IPS-18c (cell line): ENCODE measurements around the gene LCN9.
"Not testable (repeated sequence)": the region's sequence is repeated elsewhere in the genome, so short reads cannot be mapped to it uniquely, and the experiment has no call there.

Experiments
- H3K4me3 ChIP-seq: 2 replicates; pipeline ENCODE4 v1.7.0; 2013; ENCODE audit warnings: low read depth, mild to moderate bottlenecking, low read length, moderate library complexity; ENCODE audit not compliant: insufficient read depth
- H3K9me3 ChIP-seq: one replicate; pipeline ENCODE4 v1.6.1; 2013; ENCODE audit warnings: mild to moderate bottlenecking, low read length, moderate library complexity; ENCODE audit not compliant: control insufficient read depth, insufficient read depth

Gene LCN9, protein sequence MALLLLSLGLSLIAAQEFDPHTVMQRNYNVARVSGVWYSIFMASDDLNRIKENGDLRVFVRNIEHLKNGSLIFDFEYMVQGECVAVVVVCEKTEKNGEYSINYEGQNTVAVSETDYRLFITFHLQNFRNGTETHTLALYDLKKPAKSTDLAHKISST

DNA sequence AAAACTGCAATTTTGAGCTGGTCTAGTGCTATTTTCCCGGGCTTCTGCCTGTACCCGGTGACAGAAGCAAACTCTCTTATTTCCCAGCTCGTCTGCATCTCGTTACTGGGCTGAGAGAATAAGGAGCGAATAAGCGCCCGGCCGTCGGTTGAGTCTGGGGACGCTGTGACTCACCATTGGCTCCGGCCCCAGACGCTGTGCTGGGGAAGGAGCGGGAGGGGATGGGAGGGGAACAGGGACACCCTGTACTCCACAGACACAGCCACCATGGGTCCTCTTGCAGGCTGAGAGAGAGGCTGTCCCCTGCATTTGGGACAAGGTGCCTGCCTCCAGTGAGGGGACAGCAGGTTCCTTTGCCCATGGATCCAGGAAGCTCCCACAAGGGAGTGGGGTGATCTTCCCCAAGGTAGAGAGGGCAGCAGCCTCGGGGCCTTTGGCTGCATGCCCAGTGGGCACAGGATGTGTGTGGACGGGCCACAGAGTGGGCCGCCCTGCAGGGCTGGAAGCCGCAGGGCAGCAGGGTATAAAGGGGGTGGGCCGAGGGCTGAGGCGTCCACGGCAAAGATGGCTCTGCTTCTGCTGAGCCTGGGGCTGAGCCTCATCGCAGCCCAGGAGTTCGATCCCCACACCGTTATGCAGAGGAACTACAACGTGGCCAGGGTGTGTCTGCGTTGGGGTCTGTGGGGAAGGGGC lies at the start of gene LCN9:
TSS of gene LCN9 (plus strand) at position 552 of the 693 bp plus-strand sequence. CDS start at position 565, 13 bp downstream.
- Histone ChIP-seq H3K4me3 (no peak within 1 kb of the TSS), H3K9me3 (peaks cover 6% of the 10 kb centered on the region)

DNA sequence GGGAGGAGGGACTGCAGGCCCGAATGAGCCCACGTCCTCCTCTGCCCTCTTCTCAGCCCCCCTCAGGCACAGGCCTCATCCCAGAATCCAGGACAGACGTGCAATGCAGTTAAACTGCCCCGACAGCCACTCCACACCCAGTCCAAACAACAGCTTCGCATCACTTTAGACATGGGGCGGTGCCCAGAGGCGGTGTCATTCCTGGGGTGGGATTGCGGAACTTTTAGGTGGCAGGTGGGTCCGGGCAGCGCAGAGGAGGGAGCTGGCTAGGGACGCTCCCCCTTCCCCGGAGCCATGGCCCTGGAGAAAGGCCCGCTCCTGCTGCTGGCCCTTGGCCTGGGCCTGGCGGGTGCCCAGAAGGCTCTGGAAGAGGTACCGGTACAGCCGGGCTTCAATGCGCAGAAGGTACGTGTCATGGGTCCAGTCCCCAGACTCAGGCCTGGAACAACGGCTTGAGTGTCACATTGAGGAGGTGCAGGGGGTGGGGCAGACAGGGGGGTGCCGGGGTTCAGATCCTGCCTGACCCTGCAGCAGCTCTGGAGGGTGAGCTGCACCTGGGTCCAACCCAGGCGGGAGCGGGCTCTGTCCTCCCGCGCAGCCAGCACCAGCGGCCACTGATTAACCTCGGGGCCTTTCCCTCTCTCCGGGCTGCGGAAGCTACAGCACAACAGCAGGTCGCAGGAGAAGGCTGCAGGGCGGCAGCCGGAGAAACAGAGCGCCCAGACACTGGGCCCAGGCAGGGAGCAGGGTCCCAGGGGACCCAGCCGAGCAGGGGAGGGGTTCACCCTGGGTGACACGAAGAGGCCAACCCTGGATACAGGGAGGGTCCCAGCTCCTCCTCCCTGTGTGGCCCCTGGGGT lies 48.9 kb upstream of the LCN9 start:
- Histone ChIP-seq H3K4me3 (no peak overlapping the region), H3K9me3 (no peaks in the 10 kb centered on the region)

DNA sequence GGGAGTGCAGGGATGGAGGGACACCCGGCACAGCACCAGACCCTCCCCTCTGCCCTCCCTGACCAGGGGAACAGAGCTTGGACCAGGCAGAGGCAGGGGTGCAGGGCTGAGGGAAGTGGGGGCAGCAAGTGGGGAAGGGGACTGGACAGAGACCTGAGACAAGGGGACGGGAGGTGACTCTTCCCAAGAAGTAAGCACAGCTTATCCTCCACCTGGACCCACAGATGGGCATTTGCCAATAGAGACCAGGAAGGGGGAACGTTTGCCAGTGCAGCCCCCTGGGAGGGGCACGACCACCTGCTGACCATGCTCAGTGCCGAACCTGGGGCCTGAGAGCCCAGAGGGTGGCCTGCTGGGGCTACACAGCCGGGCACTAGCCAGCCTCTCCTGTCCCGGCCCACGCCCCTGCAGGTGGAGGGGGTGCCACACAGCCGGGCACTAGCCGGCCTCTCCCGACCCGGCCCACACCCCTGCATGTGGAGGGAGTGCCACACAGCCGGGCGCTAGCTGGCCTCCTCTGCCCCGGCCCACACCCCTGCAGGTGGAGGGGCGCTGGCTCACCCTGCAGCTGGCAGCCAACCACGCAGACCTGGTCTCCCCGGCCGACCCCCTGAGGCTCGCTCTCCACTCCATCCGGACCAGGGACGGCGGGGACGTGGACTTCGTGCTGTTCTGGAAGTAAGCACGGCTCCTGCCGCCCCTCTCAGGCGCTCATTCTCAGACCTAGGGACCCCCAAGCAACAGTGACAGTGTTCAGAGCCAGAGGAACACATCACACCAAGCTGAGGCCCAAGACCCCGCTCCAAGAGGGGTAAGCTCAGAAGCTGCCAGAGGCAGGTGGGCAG lies 48.1 kb upstream of the LCN9 start:
- H3K9me3 ChIP-seq = no peaks in the 10 kb centered on the region
- H3K4me3 ChIP-seq = no peak overlapping the region

DNA sequence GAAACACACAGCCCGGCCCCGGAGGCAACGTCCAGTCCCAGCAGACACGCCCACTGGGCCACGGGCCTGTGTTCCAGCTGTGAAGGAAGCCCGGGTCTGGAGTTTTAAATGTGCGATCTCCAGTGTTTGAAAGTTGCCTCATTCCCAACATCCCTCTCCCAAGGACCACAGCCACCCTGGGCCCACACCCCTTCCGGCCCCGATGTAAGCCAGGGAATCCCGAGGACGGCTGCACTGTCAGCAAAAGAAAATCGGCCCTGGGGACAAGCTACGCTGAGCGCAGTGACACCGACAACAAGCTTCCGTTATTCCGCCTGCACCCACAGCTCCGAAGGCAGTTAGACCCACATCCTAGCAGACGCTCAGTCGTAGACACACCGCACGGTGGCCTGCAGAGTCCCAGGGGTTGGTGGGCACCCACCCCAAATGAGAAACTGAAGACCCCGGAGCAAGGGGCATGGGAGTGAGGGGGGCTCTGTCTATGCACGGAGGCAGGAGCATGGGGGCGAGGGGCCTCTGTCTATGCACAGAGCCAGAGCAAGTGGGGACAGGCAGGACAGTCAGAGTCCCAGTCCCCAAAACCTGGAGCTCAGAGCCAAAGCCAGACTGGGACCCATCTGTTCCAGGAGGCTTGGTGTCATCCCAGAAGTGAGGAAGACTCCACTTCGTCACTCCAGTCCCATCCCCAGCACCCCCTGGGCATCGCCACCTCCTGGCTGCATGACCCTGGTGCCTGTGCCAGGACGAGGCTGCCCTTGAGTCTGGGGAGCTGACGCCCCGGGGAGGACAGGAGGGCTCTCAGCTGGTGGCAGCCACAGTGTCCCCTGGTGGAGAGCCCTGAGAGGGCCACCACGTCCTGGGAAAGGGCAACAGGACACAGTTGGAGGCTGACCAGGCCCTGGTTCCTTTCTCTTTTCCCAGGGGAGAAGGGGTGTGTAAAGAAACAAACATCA lies 47.2 kb upstream of the LCN9 start:
- no peaks in the 10 kb centered on the region for H3K9me3 ChIP-seq
- H3K4me3 ChIP-seq = no peak overlapping the region

DNA sequence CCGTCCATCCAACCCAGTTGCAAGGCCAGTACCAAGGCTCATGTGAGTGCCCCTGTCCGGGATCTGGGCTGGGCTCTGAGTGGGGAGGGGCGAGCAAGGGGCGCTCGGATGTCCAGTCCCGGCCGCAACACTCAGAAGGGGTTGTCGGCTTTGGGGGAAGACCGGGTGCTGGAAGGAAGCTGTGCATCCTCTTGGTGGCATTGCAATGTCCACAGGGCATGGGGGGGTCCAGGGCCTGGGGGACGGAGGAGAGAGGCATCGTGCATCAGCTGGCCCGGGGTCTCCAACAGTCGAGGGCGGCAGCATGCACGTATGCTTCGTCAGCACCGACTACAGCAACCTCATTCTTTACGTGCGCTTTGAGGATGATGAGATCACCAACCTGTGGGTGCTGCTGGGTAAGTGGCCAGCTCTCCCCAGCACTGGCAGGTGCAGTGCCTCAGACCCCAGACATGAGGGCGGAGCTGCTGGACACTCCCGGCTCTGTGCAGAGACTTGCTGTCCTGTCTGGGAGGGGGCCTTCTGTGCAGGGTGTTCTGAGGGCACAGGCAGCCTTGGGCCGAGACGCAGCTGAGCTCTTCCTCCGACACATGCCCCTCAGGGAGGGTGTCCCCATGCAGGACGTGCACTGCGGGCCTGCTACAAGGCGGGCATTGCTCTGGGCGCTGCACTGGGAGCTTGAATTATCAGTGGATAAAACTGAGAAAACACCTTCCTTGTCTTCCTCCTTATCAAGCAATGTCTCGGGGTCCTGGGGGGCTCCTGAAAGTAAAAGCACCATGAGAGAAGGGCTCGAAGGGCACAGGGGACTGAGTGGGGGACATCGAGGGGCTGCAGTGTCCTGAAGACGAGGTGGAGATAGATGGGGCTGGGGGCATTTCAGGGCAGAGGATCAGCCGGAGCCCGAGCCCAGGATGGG lies 46.2 kb upstream of the LCN9 start:
- Histone ChIP-seq H3K9me3 (no peaks in the 10 kb centered on the region), H3K4me3 (no peak overlapping the region)

DNA sequence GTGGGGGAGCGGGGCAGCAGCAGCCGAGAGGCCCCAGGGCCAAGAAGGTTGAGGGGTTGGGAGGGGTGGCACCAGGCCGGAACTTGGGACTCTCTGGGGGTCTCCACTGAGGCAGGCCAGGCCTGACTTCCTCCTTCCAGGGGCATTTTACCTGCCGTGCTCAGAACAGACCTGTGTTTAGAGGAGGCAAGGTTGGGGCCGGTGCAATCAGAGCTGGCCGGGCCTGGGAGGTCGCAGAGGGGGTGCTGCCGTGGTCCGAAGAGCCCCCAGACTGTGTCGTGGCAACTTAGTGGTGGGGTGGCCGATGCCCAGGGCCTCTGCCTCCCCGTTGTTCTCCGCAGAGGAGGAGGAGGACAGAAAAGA lies 45.6 kb upstream of the LCN9 start:
- no peaks in the 10 kb centered on the region for H3K9me3 ChIP-seq
- no peak overlapping the region for H3K4me3 ChIP-seq

DNA sequence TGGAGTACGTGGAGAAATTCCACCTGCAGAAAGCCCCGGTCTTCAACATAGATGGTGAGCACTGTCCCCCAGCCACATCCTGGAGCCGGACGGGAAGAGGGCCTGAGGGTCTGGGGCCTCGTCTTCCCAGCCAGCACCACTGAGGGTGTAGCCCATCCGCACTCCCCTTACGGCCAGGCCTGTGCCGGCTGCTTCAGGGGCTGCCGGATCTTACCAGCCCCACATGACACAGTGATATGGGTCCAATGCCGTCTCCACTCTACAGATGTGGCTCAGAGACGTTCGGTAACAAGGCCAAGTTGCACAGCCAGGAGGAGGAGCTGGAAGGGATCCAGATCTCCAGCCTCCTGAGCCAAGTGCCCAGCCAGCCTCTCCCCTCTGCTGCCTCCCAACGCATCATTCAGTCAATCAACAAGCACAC lies 45.1 kb upstream of the LCN9 start:
- Histone ChIP-seq H3K9me3 (no peaks in the 10 kb centered on the region), H3K4me3 (no peak overlapping the region)

DNA sequence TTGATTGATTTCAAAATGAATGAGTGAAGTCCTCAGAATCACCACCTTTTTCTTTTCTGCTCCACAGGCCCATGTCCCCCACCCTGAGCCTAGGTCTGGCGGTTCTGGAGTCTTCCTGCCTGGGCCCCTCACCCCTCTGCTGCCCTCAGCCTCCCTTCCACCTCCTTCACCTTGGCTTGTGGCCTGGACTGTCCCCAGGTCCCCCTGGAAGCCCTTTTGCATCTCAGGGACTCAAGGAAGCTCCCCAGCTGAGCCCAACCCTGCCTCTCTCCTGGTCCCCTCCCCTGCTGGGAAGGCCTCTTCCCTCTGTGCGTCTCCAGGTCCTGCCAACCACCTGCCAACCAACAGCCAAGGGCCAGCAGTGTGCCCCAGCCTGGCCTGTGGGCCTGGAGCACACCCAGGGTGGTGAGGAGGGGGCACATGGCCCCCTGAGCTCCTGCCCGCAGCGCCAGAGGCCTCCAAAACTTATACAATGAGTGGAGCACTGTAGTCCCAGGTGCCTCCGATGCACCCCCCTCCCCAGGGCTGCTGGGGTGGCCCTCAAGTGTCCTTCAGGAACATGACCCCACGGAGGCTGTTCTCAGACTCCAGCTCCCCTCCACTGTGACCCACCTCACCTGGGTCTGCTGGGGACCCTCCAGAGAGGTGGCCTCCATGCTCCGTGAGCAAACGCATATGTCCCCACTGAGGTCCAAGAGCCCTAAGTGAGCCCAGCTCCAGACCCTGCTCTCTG lies 44.1 kb upstream of the LCN9 start:
- no peak overlapping the region for H3K4me3 ChIP-seq
- H3K9me3 ChIP-seq = no peaks in the 10 kb centered on the region

DNA sequence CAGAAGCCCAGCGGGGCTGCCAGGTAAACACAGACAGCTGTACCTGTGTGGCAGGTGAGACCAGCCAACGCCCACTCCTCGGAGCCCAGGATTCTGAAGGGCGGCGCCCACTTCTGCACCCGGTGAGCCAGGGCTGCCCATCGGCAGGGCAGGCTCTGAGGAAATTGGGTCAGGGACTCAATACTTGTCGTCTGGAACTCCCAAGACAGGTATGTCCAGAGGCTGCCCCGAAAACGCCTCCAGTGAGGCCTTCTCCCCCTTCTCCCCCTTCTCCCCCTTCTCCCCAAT lies 43.6 kb upstream of the LCN9 start:
- H3K9me3 ChIP-seq = no peaks in the 10 kb centered on the region
- no peak overlapping the region for H3K4me3 ChIP-seq

DNA sequence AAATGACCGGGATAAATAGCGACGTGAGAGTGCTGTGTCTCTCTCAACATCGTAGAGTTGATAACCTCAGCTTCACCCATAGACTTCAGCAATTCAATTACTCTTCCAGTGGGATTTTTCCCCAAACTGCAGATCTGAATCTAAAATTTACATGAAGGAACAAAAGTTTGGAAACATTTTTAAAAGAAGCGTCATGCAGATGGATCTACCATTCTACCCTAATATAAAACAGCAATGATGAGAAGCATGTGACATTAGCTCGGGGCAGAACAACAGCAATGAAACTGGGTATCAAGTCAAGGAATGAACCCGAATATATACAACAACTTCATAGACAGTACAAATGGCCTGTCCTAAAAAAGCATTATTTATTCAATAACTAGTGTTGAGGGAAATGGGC lies 42.6 kb upstream of the LCN9 start:
- H3K4me3 ChIP-seq = no peak overlapping the region
- H3K9me3 ChIP-seq = no peaks in the 10 kb centered on the region

DNA sequence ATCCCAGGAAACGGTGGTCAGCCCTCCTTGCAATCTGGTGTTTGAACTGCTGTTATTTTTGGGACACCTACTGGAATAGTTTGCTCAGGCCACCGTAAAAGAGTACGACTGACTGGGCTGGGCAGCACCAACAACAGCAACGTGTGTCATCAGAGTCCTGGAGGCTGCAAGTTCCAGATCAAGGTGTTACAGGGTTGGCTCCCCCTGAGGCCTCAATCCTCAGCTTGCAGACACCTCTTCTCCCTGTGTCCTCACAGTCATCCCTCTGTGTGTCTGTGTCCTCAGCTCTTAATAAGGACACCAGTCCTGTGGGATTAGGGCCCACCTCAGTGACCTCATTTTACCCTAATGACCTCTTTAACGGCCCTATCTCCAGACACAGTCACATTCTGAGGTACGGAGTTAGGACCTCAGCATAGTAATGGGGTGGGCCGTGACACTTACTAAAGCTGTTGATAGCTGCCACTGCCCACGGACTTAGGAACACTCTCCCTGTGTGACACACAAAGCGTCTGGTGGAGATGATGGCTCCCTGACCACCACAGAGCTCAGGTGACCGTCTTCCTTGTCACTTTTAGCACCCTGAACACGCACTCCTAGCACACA lies 40.6 kb upstream of the LCN9 start:
- Histone ChIP-seq H3K9me3 (peaks cover 2% of the 10 kb centered on the region), H3K4me3 (no peak overlapping the region)

DNA sequence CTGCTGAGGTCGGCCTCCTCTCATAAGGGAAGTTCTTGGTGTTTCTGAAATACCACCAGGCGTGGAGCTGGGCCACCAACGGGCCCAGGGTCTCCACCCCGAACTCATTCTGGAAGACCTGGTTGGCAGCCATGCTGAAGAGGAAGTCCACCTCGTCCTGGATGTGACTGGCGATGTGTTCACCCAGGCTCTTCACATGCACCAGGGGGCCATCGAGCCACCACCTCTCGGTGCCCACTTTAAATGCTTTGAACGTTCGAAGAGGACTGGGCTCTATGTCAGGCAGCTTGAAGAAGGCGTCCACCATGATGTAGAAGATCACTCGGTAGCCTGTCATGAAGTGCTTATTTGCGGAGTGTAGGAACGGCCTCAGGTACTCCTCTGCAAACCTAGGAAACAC lies 38.8 kb upstream of the LCN9 start:
- Histone ChIP-seq H3K9me3 (peaks cover 2% of the 10 kb centered on the region), H3K4me3 (no peak overlapping the region)

DNA sequence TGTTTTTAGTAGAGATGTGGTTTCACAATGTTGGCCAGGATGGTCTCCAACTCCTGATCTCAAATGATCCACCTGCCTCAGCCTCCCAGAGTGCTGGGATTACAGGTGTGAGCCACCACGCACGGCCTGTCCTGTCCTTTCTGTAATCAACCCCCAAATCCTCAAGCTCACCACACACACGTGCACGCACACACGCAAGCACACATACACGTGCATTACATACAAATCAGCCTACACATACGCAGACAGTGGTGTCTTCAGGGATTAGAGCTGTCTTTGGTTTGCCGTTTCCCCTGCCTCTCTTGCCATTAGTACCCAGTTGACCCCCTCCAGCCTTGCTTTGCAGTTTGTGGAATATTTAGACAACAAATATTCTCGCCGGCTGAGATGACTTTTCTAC lies 30.3 kb upstream of the LCN9 start:
- Histone ChIP-seq H3K9me3 (peaks cover 1% of the 10 kb centered on the region), H3K4me3 (no peak overlapping the region)

DNA sequence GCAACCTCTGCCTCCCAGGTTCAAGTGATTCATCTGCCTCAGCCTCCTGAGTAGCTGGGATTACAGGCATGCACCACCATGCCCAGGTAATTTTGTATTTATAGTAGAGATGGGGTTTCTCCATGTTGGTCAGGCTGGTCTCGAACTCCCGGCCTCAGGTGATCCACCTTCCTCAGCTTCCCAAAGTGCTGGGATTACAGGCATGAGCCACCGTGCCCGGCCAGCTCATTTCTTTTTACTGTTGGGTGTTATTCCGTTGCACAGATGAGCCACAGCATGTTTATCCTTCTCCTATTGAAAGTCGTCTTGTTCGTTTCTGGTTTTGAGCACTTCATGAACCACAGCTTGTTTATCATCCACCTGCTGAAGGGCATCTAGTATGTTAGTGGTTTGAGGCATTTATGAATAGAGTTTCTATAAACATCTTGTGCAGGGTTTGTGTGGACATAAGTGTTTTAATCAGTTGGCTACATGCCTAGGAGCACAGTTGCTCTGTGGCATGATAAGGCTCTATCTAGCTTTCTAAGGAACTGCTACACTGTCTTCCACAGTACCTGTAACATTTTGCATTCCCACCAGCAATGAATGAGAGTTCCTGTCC lies 26.1 kb upstream of the LCN9 start:
- not testable (repeated sequence) for H3K4me3 ChIP-seq, H3K9me3 ChIP-seq
